Activated T-cell treated with anti-CD3 and anti-CD28 coated beads for 24 hours (primary cell): Measurements from ENCODE around the gene FBXO42.
"Not testable (repeated sequence)": the region's sequence is repeated elsewhere in the genome, so short reads cannot be mapped to it uniquely, and the experiment has no call there.

Source experiments
- DNase-seq: peaks from one replicate; pipeline ENCODE4 v3.0.0-alpha.2; 2020; ENCODE audit warnings: low read depth

FBXO42 gene

DNA sequence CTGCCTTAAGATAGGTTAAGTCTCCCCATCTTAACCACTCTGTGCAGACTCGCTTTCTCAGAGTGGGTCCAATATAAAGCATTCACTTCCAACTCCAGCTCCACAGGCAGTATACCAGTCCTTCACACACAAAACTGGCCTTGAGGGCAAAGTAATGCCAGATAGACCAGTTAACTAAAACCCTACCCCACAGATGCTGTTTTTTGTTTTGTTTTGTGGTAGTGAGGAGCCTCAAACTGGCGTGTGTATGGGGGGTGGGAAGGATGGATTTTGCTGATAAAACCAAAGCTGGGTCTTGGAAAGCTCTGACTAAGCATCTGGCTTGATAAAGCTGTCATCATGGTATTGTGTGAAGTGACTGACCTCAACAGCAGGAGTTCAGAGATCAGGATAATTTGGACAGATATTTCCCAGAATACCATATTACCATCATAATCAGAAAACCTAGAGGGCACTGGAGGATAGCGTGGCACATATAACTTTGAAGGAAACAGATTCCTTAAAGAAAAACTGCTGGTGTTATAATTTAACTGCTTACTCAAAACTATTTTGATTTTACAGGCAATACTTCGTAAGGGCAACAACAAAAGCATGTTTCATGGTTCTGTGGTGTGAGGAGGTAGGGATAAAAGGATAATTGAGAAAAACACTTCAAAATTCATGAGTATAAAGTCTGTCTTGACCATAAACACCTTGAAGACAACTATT, 85.7 kb downstream of the FBXO42 start:
- DNase-seq: no peak

DNA sequence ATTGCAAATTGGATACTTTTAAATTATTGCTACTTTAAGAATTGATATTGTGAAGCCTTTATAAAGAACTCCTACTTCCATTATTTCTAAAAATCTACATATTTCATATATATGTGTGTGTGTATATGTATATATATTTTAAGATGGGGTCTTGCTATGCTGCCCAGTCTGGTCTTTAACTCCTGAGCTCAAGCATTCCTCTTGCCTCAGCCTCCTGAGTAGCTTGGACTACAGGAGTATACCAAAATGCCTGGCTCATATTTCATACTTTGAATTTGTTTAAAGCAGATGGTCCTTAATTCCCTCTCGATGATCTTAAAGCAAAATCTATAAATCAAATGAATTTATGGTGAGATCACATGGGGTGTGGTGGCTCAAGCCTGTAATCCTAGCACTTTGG, 90.2 kb downstream of the FBXO42 start:
- DNase-seq: no peak

DNA sequence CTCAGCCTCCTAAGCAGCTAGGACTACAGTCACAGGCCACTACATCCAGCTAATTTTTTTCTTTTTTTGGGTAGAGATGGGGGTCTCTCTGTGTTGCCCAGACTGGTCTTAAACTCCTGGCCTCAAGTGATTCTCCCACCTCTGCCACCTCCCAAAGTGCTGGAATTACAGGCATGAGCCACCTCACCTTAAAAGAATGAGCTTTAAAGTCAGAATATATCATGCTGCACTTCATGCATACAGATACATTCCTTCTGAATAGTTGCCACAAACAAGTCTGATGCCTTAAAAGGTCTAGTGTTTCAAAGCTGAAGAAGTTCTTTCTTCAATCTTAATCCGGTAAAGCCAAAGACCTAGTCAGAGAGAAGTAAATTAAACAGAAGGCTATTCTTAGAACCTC, 91.5 kb downstream of the FBXO42 start:
- no peak for DNase-seq

DNA sequence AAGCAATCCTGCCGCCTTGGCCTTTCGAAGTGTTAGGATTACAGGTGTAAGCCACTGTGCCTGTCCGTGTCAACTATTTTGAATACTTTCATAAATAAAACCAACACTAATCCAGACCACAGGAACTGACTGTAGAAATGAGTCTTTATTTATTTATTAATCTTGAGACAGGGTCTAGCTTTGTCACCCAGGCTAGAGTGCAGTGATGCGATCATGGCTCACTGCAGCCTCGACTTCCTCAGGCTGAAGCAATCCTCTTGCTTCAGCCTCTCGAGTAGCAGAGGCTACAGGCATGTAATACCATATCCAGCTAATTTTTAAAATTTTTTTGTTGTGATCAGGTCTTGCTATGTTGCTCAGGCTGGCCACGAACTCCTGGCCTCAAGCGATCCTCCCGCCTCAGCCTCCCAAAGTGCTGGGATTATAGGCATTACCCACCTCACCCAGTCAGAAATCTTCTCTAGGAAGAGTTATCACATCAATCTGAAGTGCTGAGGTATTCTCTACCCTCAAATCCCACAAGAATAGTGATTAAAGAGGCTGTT, 93.6 kb downstream of the FBXO42 start:
- no peak for DNase-seq

DNA sequence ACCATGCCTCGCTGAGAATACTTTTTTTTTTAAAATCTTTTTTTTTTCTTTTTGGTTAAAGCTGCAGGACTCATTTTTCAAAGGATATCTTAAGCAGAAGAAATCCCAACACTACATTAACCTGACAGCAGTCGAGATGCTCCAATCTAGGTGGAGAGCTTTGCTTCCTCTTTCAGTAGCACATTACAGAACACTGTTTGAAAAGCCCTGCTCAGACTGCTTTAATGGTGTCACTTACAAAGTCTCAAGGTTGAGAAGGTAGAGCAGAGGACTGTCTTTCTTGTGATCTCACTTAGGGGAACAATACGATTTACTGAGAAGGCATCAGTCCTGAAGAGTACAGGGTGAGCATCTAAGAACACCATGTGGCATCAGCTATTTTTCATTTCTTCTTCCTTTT, 94.3 kb downstream of the FBXO42 start:
- DNase-seq: no peak

DNA sequence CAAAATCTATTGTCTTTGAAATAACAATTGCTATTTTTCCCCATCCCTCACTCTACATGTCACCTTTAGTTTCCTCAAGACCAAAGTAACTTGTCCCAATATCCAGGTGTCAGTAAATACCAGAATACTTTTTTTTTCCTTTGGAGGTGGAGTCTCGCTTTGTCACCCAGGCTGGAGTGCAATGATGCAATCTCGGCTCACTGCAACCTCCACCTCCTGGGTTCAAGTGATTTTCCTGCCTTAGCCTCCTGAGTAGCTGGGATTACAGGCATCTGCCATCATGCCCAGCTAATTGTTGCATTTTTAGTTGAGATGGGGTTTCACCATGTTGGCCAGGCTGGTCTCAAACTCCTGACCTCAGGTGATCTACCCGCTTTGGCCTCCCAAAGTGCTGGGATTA, 94.7 kb downstream of the FBXO42 start:
- not testable (repeated sequence) for DNase-seq

DNA sequence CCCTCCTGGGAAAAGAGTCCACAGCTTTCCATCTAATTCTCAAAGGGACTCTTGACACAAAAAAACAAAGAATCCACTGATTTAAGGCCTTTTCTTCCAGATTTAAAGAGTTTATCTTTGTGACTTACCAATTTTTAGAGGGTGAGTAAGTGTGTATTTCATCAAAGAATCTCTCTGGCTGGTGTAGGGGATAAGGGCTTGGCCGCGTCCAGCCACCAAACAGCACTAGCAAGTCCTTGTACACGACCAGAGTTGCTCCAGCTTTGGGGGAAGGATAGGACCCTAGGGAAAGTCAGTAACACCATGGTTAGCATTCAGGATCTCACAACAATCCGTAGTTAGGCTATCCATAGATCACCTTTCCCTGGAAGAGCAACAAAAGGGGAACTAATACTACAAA, 95.8 kb downstream of the FBXO42 start:
- no peak for DNase-seq

DNA sequence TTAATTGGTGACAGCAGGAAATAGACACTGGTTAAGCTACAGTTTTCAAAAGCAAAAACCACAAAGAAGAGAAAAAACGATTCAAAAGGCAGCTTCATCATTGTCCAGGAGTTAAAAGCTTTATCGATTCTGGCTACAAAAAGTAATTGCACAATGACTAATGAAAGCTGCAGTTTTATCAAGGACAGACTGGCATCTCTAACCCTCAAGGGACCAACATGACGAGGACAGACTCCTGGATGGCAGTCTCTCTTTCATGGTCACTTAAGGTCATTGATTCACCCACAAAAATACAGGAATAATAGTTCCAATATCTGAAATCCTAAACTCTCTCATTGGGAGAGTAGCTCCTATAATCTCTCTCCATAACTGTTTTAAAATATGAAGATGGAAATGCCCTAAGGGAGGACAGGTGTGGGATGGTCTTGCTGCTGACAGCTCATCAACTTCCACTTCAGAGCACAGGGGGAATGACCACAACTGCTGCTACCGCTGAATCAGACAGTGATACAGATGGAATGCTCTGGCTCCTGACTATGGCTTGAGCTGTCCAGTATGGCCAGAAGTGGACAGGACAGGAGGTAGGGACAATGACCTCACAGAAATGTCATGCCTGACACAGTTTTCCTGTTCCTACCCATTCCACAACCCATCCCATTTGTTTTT, 97.9 kb downstream of the FBXO42 start:
- DNase-seq: no peak

DNA sequence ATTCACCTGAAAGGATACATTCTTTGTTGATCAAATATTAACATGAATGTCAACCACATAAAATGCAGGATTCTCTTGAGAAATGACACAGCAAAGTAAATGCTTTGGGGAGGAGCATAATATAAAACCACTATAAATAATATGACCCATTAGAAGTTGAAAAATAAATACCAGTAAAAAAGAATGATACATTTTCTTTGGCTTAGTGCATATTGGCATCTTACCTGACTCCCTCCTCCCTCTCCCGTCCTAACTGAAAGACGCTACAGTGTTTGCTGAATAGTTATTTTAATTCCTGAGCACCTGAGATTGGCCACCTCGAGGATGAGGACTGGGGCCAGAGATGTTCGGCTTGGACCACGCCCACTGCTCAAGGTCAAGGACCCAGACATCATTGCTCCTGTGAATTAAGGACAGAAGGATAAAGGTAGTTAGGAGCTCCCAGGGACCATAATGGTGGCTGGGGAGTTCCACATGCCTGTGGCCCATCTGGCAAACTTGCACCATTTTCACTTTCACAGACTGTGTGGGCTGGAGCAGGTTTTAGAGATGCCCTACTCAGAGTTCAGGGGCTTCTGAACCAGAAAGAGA, 98.9 kb downstream of the FBXO42 start:
- DNase-seq: no peak

DNA sequence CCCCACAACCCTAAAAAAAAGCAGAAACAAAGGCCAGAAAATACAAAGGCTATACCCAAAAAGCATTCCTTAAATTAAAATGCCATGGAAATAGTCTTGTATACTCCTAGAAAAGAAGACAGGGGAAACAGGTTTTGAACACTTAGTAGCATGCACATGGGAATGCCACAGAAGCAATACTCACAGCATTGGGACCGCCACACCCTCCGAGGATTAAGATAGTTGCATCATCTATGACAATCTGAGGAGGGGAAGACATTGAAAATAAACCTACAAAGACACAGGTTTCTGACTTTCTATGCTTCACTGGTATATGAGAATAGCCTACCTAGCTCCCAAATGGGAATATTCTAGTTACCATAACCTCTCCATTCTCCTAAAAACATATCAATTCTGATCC, 99.4 kb downstream of the FBXO42 start:
- DNase-seq: no peak

DNA sequence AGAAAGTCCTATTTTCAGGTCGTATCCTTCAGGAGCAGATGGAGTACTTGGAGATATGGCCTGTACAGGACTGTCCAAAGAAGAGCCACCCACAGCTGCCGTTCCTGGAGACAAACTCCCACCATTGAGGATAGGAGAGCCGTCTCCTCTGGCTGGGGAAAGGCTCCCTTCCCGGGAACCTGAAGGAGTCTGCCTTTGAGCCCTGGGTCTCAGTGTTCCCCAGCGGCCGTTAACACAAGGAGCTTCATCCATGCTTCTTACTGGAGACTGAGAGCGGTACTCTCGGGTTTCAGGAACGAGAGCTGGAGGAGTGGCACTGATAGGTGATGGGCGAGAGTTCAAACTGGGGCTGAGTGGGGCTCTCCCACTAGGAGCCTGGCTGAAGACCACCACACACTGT, 100.9 kb downstream of the FBXO42 start:
- DNase-seq: no peak

DNA sequence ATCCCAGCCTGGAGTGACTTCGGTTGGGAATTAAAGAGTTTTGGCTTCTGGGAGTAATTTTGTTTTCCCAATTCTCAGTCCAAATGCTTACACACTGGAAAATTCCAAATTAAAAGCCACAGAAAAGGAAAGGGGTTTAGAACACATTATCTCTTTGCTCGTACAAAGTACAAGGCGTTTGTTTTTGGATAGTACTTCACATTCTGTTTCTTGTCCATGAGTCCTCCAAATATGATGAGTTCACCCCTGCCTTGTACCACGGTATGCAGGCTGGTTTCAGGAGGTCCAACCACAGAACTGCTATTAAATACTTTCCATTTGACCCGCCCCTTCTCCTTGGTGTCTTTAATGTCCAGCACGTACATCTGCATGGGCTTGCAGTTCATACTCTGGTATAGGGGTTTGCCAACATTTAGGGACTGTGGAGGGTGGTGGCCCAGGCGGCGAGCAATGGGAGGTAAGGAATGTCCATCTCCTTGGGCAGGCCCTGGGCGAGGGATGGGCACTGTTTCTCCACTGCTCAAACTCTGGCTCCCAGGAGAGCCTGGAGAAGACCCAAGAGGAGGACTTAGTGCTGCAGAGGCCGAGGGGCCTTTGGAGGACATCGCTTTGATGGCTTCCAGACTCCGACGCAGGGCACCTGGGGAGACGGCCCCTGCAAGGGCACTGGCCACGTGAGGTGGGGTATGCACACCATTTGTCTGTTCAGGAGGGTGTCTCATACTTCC, 101.6 kb downstream of the FBXO42 start:
- no peak for DNase-seq

DNA sequence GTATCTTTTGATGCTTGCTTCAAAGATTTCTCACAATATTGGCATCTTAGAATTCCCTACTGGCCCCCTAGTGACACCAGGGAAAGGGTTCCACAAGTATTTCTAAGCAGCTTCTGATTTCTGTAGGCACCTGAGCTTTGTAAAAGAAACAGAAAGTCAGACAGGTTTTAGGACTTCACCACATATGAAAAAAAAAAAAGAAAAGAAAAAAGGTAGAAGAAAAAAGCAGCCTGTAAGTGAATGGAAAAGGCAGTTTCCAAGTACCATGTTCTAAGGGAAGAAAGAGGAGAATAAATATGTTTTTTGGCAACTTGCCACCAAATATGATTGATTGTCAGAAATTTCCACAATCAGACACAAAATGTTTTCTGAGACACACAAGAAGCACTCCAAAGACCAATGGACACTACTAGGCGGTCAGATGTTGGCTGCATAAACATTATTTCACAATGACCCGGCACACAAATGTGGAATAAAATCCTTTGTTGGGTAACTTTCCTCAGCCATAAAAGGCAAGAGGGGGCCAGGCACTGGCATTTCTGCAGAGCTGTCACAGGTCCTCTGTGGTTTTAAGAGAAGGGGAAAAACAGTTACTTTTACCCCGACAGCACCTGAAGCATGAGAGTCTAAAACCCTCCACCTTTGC, 102.6 kb downstream of the FBXO42 start:
- DNase-seq: no peak

DNA sequence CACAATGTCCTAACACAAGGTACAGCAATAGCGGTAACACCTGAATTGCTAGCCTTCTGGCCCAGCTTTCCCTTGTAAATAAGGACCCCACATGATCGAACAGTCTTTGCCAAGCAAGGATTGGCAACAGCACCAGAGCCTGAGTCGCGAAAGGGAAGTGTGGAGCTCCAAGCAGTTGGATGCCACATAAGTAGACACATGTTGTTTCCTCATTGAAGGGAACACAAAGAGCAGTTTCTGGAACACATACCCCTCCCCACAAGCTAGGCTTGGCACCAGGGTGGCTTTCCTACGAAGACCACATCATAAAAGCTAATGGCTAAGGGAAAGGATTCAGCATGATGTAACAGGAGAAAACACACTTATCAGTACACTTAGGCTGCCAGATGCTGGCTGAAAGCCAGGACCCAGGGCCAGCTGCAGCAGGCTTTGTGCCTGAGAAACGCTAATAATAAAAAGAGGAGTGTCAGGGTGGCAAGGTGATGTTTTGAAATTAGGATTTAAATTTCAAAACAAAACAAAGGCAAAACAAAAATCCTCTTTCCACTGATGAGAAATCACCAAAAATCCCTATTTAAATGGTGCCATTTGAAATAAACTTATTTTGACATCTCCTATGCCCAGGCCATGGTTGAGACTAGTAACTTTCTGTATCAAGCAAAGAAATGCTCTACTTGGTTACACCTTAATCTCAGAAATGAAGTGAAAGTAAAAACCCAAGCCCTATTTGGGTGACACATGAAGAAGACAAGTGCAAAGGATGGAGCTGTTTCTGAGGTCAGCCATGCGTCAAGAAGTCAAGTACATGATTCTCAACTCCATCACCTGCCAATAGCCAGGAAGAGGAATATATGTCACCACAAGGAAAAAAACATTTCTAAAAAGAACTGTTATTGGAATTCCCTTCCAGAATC, 103.4 kb downstream of the FBXO42 start:
- DNase-seq: no peak

DNA sequence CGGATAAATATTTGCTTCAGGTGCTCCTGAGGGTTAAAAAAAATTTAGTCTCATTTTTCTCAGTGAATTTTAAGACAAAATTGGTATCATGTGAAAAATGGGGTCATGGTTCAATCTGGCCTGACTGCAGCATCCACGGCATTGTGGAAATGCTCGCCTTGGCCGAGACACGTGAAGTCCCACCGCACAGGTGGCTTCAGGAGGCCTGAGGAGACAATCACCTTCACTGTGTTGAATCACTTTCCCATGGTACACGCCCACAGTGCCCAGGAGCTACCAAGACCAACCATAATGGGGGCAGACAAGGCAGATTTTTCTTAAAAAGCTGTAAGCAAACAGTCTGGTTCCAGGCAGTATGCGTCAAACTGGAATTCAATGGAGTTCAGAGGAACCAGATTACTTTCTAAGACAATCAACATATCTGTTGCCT, 104.3 kb downstream of the FBXO42 start:
- DNase-seq: no peak

DNA sequence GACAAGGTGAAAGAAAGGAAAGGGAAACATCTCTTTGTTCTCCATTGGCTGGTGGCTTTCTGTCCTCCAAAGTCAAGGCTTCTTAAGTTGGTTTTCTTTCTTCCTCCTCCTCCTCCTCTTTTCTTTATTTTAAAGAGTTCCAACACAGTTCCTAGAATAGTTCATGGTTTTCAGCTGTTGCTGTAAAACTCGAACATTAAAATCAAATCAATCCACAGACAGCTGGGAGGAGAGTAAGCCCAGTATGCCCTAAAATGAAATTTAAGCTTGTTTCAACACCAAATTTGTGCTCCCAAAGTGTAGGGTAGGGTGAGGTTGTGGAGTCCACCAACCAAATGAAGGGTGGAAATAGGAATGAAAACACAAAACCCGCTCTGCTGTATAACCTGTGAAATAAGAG, 104.8 kb downstream of the FBXO42 start:
- no peak for DNase-seq

DNA sequence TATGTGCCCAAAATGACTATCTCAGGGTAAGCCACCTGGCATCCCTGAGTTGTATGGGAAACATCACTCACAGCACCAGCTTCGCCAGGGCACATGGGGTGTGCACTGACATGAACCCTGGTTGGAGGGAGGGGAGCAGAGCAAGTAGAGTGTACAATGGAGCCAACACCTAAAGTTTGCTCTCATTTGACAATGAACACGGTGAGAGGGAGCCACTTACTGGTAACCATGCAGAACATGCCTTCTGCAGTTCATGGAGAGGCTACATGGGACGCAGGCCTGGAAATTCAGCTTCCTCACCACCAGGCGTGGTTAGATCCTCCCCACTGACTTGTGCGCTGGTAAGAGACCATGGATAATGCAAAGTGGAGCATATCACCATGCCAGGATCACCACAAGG, 105.3 kb downstream of the FBXO42 start:
- no peak for DNase-seq

DNA sequence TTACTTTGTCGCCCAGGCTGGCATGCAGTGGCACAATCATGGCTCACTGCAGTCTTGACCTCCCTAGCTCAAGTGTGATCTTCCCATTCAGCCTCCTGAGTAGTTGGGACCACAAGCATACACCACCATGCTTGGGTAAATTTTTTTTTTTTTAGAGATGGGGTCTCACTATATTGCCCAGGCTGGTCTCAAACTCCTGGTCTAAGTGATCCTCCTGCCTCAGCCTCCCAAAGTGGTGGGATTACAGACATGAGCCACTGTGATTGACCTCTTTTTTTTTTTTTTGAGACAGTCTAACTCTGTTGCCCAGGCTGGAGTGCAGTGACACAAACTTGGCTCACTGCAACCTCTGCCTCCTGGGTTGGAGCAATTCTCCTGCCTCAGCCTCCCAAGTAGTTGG, 106.0 kb downstream of the FBXO42 start:
- DNase-seq: not testable (repeated sequence)

DNA sequence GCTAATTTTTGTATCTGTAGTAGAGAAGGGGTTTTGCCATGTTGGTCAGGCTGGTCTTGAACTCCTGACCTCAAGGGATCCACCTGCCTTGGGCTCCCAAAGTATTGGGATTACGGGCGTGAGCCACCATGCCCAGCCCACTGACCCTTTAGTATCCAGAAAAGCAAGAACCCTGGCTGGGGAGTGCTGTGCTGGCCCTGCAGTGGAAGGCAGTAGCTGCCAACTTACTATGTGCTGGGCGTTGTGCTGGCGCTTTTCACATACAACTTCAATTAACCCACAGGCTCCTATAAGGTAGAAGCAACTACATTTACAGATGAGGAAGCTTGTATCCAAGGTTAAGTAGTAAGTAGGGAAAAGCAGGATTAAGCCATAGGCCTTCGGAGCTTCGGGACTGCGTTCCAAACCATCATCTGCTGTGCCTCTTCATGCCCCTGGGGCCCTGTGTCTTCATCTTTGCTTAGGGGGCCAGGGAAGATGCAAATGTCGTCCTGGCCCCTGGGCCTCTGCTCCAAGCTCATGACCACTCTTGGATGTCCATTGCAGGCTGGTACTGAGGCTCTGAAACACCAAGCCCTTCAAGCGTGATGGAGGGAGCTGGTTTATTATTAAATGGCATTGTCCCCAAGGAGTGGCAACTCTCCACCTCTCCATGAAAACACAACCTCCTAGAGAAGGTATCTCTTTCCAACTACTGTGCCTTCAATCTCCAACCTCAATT, 106.6 kb downstream of the FBXO42 start:
- no peak for DNase-seq

DNA sequence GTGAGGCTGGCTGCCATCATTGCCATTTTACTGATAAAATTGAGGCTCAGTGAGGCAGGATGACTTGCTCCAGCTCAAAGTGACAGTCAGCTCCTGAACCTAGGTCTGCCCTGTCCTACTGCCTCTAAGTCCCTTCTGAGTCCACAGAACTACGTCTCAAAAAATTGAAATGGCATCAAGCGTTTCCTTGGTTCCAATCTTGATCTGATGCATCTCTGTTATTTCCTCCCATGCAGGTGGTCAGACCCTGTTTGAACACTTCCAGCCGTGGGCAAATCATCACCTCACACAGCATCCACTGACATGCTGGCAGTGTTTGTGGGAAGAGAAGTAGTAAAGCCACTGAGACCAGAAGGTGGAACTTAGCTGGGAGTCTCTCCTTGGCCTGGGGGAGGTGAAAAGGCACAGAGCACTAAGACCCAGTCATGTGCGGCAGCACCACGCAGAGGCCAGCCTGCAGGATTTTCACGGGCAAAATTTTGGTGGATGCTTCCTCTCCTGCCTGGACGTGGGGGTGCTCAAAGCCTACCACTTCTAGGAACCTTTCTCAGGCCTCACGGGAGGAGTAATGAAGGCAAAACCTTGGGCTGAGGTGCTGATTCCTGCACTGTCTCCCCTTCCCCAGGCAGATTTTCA, 107.5 kb downstream of the FBXO42 start:
- no peak for DNase-seq
